HepG2 (cell line): ENCODE measurements around the gene CACNA1G. TPM values are rescaled to one million over a fixed set of nuclear protein-coding genes. Genes with fewer than 3 reads are reported as not detected.

Source experiments
- AFF4 ChIP-seq: sonication (generic); formaldehyde crosslinking; IDR thresholded peaks from 2 replicates; pipeline ENCODE4 v1.4.0; 2020; ENCODE audit warnings: missing genetic modification reagents
- ATF1 ChIP-seq: IDR thresholded peaks from 2 replicates; pipeline ENCODE4 v1.6.1; 2016; ENCODE audit warnings: mild to moderate bottlenecking, control low read depth
- CCDC6 ChIP-seq: sonication (generic); formaldehyde crosslinking; IDR thresholded peaks from 2 replicates; pipeline ENCODE4 v1.8.1; 2022; ENCODE audit warnings: mild to moderate bottlenecking, missing genetic modification reagents, moderate library complexity
- DNMT1 ChIP-seq: sonication (generic); formaldehyde crosslinking; IDR thresholded peaks from 2 replicates; pipeline ENCODE4 v1.5.1; 2020; ENCODE audit warnings: mild to moderate bottlenecking, missing genetic modification reagents
- DR1 ChIP-seq: sonication (generic); formaldehyde crosslinking; IDR thresholded peaks from 2 replicates; pipeline ENCODE4 v1.8.0; 2021; ENCODE audit warnings: mild to moderate bottlenecking, missing genetic modification reagents, inconsistent platforms
- HNF1A ChIP-seq, 2 experiments: sonication (generic) in 1 of 2; formaldehyde crosslinking in 1 of 2; IDR thresholded peaks; 2 replicates each; pipeline versions ENCODE4 v1.4.0 to v1.6.1; 2016 to 2020; ENCODE audit warnings: borderline replicate concordance in 1 of 2, low read depth in 1 of 2, mild to moderate bottlenecking in 1 of 2, missing genetic modification reagents in 1 of 2
- IRF2 ChIP-seq: IDR thresholded peaks from 2 replicates; pipeline ENCODE4 v1.6.1; 2018; ENCODE audit warnings: missing genetic modification reagents, missing compliant biosample characterization
- KDM2A ChIP-seq: sonication (generic); formaldehyde crosslinking; IDR thresholded peaks from 2 replicates; pipeline ENCODE4 v1.4.0; 2020; ENCODE audit warnings: low read depth, missing genetic modification reagents, borderline replicate concordance
- KLF6 ChIP-seq: IDR thresholded peaks from 2 replicates; pipeline ENCODE4 v1.8.0; 2016; ENCODE audit warnings: missing biosample characterization, missing genetic modification reagents
- MEIS2 ChIP-seq: sonication (generic); formaldehyde crosslinking; IDR thresholded peaks from 2 replicates; pipeline ENCODE4 v1.9.0; 2021; ENCODE audit warnings: mild to moderate bottlenecking, missing genetic modification reagents
- MIER2 ChIP-seq: IDR thresholded peaks from 2 replicates; pipeline ENCODE4 v1.6.1; 2016; ENCODE audit warnings: missing biosample characterization, missing genetic modification reagents
- RARA ChIP-seq: IDR thresholded peaks from 2 replicates; pipeline ENCODE4 v1.6.1; 2016; ENCODE audit warnings: missing genetic modification reagents, missing compliant biosample characterization
- TAF15 ChIP-seq: fragments of 200-400 bp; formaldehyde crosslinking; IDR thresholded peaks from one replicate; pipeline ENCODE4 v1.6.1; 2018; ENCODE audit warnings: mild to moderate bottlenecking, low read depth, low read length; ENCODE audit not compliant: poor library complexity, severe bottlenecking
- ZMYM4 ChIP-seq: sonication (generic); formaldehyde crosslinking; IDR thresholded peaks from 2 replicates; pipeline ENCODE4 v1.8.1; 2023; ENCODE audit warnings: mild to moderate bottlenecking, missing genetic modification reagents
- ZNF205 ChIP-seq: IDR thresholded peaks from 2 replicates; pipeline ENCODE4 v1.6.1; 2018; ENCODE audit warnings: missing biosample characterization, missing genetic modification reagents
- ZNF232 ChIP-seq: sonication (generic); formaldehyde crosslinking; IDR thresholded peaks from 2 replicates; pipeline ENCODE4 v1.4.0; 2020; ENCODE audit warnings: missing genetic modification reagents, borderline replicate concordance
- ZNF34 ChIP-seq: sonication (generic); formaldehyde crosslinking; IDR thresholded peaks from 2 replicates; pipeline ENCODE4 v1.4.0; 2020; ENCODE audit warnings: mild to moderate bottlenecking, missing genetic modification reagents, borderline replicate concordance
- ZNF569 ChIP-seq: sonication (generic); formaldehyde crosslinking; IDR thresholded peaks from 2 replicates; pipeline ENCODE4 v1.5.0; 2020; ENCODE audit warnings: mild to moderate bottlenecking, missing genetic modification reagents, moderate library complexity, borderline replicate concordance
- polyA plus RNA-seq, 8 experiments: library from polyadenylated mRNA; depleted of rRNA in 3 of 8; stranded (reverse) in 7 of 8; unstranded in 1 of 8; fragments of >200 nt; fragmentation: Illumina TruSeq in 4 of 8; extraction: Trizol in 4 of 8; gene quantifications; 2 replicates each; pipeline versions ENCODE4 v1.2.1 to v1.2.3, GENCODE V29; 2011 to 2016; ENCODE audit warnings: low read depth in 4 of 8, missing spikeins in 1 of 8, mixed read lengths in 1 of 8; ENCODE audit not compliant: insufficient read depth in 1 of 8
- total RNA-seq, 5 experiments: library from RNA; depleted of rRNA; stranded (reverse); fragments of >200 nt; fragmentation: Illumina TruSeq; extraction: Trizol; gene quantifications; 2 replicates each; pipeline ENCODE4 v1.2.3, GENCODE V29; 2016; ENCODE audit warnings: low read depth in 1 of 5
- TF ChIP-seq, protein P1 (sequence below), 2 experiments: sonication (generic) in 1 of 2; formaldehyde crosslinking in 1 of 2; IDR thresholded peaks; 2 replicates each; pipeline versions ENCODE4 v1.4.0 to v1.6.1; 2018 to 2020; ENCODE audit warnings: missing genetic modification reagents in 2 of 2, borderline replicate concordance in 1 of 2, low read depth in 1 of 2, mild to moderate bottlenecking in 1 of 2, missing biosample characterization in 1 of 2

Gene CACNA1G
- total and polyA plus RNA-seq, 2 of the 13 experiments (the other 11 are each of a cell fraction or from before 2014, with no cell fraction given) = 0.02 TPM; not detected in 1

DNA sequence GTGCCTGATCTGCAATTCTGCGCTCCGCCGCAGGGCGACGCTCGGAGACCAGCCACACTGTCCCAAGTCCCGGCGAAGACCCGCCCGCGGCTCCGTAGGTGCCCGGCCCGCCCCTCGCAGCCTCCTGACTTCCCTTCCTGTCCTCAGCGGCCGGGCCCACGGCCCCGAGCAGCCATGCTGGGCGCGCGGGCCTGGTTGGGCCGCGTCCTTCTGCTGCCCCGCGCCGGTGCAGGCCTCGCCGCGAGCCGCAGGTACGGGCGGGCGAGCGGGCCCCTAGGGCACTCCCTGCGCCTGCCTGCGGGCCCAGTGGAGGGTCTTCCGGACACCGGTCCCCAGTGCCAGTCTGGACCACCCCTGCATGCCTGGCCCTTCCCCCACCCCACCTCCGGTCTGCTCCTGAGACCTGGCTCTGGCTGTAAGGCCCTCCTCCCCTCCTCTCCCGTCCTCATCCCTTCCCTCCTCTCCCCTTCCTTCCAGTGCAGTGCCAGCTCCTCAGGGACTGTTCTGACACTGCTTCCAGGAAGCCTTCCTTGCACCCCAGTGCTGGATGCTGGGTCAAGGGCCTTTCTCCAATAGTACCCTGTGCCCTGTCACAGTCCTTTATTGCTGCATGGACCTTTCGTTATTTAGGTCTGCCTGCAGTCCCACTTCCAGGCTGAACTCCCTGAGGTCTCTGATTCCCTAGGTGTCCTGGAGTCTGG is 13.3 kb upstream of the CACNA1G start, which contains the start of gene SPATA20 (continued):
- no peak for TF ChIP-seq AFF4 (CRISPR knock-in tag)
- TF ChIP-seq HNF1A (IDR thresholded peaks at IDR 0.05; ENCODE audit: low read depth) = no peak
- peak; percentile 73 for TF ChIP-seq HNF1A (CRISPR knock-in tag; IDR thresholded peaks at IDR 0.05; ENCODE audit: borderline replicate concordance)
- peak; percentile 96; the same call in 1 of the 2 replicates for TF ChIP-seq ZNF34 (CRISPR knock-in tag)
- peak; percentile 78 for TF ChIP-seq ZMYM4
- 0 out of 2 replicates have a peak, but pooled peaks have one; percentile 41 for TF ChIP-seq ZNF232 (CRISPR knock-in tag)
- TF ChIP-seq MEIS2 (CRISPR knock-in tag) = peak; percentile 94
- peak; percentile 44; the same call in 1 of the 2 replicates for TF ChIP-seq MIER2 (CRISPR knock-in tag)
- TF ChIP-seq ATF1 (CRISPR knock-in tag) = no peak
- peak; percentile 72 for TF ChIP-seq ZNF205
- TF ChIP-seq, protein P1, sequence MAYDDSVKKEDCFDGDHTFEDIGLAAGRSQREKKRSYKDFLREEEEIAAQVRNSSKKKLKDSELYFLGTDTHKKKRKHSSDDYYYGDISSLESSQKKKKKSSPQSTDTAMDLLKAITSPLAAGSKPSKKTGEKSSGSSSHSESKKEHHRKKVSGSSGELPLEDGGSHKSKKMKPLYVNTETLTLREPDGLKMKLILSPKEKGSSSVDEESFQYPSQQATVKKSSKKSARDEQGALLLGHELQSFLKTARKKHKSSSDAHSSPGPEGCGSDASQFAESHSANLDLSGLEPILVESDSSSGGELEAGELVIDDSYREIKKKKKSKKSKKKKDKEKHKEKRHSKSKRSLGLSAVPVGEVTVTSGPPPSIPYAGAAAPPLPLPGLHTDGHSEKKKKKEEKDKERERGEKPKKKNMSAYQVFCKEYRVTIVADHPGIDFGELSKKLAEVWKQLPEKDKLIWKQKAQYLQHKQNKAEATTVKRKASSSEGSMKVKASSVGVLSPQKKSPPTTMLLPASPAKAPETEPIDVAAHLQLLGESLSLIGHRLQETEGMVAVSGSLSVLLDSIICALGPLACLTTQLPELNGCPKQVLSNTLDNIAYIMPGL (CRISPR knock-in tag; IDR thresholded peaks at IDR 0.05; ENCODE audit: borderline replicate concordance in 1 of 2, low read depth in 1 of 2) = peak; percentile 96
- peak; percentile 92; the same call in 1 of the 2 replicates for TF ChIP-seq DNMT1
- peak; percentile 48; the same call in 1 of the 2 replicates for TF ChIP-seq CCDC6
- TF ChIP-seq DR1 (CRISPR knock-in tag) = peak; percentile 81; the same call in 1 of the 2 replicates
- TF ChIP-seq TAF15 = peak; percentile 93
- peak; percentile 95 for TF ChIP-seq KDM2A (CRISPR knock-in tag)
- peak; percentile 82 for TF ChIP-seq IRF2 (CRISPR knock-in tag)
- TF ChIP-seq ZNF569 (CRISPR knock-in tag) = no peak
- TF ChIP-seq RARA (CRISPR knock-in tag) = no peak
- peak; percentile 85 for TF ChIP-seq KLF6
